C4-2B (cell line): ENCODE data around the gene GPHN.

Source experiments
- CTCF ChIP-seq: fragments of 450-650 bp; conservative IDR thresholded peaks from 2 replicates; pipeline ENCODE4 v1.5.1; 2017; ENCODE audit warnings: mild to moderate bottlenecking
- ZFX ChIP-seq: fragments of 450-650 bp; IDR thresholded peaks from 2 replicates; pipeline ENCODE4 v1.6.1; 2017

GRCh38 chr14:66790101-66790500 lies 282.2 kb downstream of the GPHN start:
- no peak for TF ChIP-seq CTCF
- no peak for TF ChIP-seq ZFX
